Prostate gland (tissue), 2 donors: ENCODE measurements around the gene KLK7.

ENCODE experiments used
- POLR2A ChIP-seq: fragments of 450-650 bp; IDR thresholded peaks from one replicate; pipeline ENCODE4 v1.6.1; 2016; ENCODE audit warnings: antibody characterized with exemption, mild to moderate bottlenecking
- TF ChIP-seq, protein P1 (sequence below), 4 experiments: fragments of 200-600 bp in 2 of 4; fragments of 450-650 bp in 2 of 4; sonication (generic) in 2 of 4; IDR thresholded peaks; 1 replicate in 3 of 4; 2 replicates in 1 of 4; pipeline ENCODE4 v1.5.1; 2016 to 2019; ENCODE audit warnings: antibody characterized with exemption in 4 of 4, mild to moderate bottlenecking in 2 of 4, moderate library complexity in 2 of 4

DNA sequence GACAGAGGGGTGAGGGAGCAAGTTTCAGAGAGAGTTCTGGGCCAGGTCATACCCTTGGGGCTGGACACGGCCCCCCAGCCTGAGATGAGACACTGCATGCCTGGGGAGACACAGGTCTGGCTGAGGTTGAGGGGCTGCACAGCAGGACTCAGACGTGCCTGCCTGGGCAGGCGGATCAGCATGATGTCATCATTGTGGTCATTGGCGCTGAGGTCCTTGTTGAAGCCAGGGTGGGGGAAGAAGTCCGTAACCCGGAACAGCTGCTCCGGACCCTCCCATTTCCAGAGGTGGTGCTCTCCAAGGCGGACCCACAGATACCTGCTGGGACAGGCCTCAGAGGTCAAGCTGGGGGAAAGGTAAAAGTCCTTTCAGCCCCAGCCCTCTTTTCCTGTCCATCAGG is 22.7 kb upstream of the KLK7 start:
- TF ChIP-seq, protein P1, sequence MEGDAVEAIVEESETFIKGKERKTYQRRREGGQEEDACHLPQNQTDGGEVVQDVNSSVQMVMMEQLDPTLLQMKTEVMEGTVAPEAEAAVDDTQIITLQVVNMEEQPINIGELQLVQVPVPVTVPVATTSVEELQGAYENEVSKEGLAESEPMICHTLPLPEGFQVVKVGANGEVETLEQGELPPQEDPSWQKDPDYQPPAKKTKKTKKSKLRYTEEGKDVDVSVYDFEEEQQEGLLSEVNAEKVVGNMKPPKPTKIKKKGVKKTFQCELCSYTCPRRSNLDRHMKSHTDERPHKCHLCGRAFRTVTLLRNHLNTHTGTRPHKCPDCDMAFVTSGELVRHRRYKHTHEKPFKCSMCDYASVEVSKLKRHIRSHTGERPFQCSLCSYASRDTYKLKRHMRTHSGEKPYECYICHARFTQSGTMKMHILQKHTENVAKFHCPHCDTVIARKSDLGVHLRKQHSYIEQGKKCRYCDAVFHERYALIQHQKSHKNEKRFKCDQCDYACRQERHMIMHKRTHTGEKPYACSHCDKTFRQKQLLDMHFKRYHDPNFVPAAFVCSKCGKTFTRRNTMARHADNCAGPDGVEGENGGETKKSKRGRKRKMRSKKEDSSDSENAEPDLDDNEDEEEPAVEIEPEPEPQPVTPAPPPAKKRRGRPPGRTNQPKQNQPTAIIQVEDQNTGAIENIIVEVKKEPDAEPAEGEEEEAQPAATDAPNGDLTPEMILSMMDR (IDR thresholded peaks at IDR 0.05), result no peak
- no peak for TF ChIP-seq POLR2A
